ENCODE data around the gene S1PR3.

S1PR3 gene

GRCh38 chr9:89039664-89040063, 48.4 kb downstream of the S1PR3 start:
- DNase-seq = no peak

- DNase-seq = no peak
Observed at GRCh38 chr9:89042984-89043383, 51.7 kb downstream of the S1PR3 start.

GRCh38 chr9:89044104-89044503, 52.8 kb downstream of the S1PR3 start:
- no peak for DNase-seq

- DNase-seq = no peak
Observed at GRCh38 chr9:89044881-89045280, 53.6 kb downstream of the S1PR3 start.

- no peak for DNase-seq
Observed at GRCh38 chr9:89046832-89047231, 55.6 kb downstream of the S1PR3 start.

GRCh38 chr9:89047667-89048066, 56.4 kb downstream of the S1PR3 start:
- DNase-seq = no peak

GRCh38 chr9:89048616-89049015, 57.3 kb downstream of the S1PR3 start:
- DNase-seq = no peak

GRCh38 chr9:89049646-89050045, 58.4 kb downstream of the S1PR3 start:
- DNase-seq = no peak

GRCh38 chr9:89051421-89052025, 60.3 kb downstream of the S1PR3 start:
- no peak for DNase-seq

GRCh38 chr9:89052470-89053097, 61.3 kb downstream of the S1PR3 start:
- DNase-seq = no peak

GRCh38 chr9:89053301-89053700, 62.0 kb downstream of the S1PR3 start:
- DNase-seq = no peak

Measured in KG1 (cell line).